GM19328 (cell line): Measurements from ENCODE around the gene CT47B1.
"Not testable (repeated sequence)": the region's sequence is repeated elsewhere in the genome, so short reads cannot be mapped to it uniquely, and the experiment has no call there.

Experiments
- ATAC-seq: cut with Tn5 transposase; IDR thresholded peaks from one replicate; pipeline ENCODE4 v1.9.1; 2021; ENCODE audit warnings: mild to moderate bottlenecking, moderate library complexity; ENCODE audit not compliant: unreplicated experiment

CT47B1 gene

DNA sequence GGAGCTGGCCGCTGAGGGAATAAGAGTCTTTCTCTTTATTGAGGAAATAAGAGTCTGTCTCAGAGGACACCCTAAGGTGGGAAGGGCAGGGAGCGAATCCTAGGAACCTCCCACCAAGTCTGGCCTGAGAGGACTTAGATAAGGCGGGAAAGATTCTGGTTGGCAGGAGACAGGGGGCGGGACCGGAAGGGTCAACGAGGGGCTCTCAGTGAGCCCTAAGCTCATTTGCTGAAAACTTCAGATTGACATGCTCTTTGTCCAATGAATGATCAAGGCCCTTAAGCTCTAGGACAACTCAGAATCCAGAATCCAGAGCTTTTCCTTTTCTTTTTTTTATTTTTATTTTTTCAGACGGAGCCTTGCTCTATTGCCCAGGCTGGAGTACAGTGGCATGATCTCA is at the start of gene CT47B1:
TSS of gene CT47B1 (minus strand) at position 101 of the 400 bp plus-strand sequence. CDS start 196 bp downstream, outside the sequence.
- not testable (repeated sequence) for ATAC-seq

- ATAC-seq, result no peak
Measured at GRCh38 chrX:120874678-120875557, 748 bp downstream of the CT47B1 start.

DNA sequence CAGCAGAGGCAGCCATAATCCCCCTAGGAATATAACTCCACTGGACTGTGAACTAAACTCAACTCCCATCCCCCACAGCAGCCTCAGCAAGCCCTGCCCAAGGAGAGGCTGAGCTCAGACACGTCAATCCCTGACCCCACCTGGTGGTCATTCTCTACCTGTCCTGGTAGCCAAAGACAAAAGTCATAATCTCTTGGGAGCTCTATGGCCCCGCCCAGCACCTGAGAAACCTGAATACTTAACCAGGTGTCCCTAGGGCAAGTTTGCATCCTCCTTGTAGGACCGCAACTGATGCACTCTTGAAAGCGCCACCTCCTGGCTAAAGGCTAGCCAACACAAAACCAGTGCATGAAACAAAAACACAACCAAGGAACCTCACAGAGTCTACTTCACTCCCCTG is 18.4 kb downstream of the CT47B1 start:
- no peak for ATAC-seq

DNA sequence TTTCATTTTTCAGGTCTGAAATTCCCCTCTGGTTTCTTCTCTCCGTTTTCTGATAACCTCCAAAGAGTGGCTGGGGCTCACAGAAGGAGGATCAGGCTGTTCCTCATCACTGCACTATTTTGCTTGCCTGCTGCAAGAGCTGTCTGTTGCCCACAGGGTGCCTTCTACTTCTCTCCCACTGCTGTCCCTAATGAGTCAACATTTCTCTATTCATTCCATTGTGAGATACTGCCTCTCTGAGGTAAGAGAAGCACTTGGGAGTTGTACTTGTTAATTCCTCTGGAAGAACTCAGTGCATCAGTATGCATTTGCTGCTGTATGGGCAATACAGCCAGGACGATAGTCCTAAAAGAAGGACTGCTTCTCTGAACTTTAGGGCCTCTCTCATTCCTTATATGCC is 34.8 kb downstream of the CT47B1 start:
- no peak for ATAC-seq

GRCh38 chrX:120839491-120839890 is 36.2 kb downstream of the CT47B1 start:
- no peak for ATAC-seq

DNA sequence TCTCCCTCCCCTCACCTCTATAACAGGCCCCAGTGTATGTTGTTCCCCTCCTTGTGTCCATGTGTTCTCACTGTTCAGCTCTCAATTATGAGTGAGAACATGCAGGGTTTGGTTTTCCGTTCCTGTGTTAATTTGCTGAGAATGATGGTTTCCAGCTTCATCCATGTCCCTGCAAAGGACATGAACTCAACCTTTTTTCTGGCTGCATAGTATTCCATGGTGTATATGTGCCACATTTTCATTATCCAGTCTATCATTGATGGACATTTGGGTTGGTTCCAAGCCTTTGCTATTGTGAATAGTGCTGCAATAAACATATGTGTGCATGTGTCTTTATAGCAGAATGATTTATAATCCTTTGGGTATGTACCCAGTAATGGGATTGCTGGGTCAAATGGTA is 48.5 kb downstream of the CT47B1 start:
- not testable (repeated sequence) for ATAC-seq

DNA sequence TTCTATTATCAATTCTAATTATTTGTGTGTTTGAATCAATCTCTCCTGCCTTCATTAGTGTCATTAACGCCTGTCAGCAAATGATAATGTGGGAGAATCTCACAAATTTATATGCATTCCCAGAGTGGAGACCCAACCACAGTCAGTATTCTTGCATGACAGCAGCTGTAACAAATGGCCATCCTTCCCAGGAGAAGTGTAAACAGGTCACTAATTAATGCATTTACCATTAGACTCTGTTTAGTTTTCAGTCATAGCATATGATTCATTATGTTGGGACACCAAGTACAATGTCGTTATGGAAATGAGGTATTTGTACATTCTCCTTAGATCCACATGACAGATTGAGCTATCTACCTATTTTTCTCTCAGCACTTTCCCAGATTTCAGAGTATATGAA is 50.5 kb downstream of the CT47B1 start:
- ATAC-seq, result no peak

DNA sequence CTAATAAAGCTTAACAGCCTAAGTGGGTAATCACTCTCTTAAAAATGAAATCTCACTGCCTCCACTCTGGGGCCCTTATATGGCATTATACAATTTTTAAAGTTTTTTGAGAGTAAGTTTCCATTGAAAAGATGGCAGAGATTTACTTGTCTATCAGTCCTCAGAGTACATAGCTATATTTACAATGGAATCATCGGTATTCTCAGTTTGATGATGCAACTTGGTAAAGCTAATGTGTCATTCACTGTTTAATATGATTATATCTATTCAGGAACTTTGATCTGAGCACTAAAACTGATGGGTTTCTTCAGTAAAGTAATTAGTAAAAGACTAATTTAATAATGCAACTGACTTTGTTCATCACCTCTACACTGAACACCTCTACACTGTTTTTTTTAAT is 51.6 kb downstream of the CT47B1 start:
- no peak for ATAC-seq

DNA sequence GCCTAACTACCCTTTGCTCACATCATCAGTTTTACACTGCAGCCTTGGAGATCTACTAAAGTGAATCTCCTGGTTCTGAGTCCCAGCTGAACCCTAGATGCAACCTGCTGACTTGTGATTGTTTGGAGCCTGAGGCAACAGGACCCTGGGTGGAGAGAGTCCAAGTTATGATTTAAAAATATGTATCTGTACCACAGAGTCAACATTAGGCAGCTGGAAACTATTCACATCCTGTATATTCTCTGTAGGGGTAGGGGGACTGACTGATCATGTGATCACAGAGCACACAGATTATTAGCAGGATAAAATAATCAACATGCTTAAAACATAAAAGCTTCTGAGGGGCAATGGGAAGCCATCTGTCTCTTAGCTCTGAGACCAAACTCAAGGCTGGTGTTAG is 52.1 kb downstream of the CT47B1 start:
- no peak for ATAC-seq
